EL (cell line): ENCODE data around the gene ORC4.

Experiments used
- DNase-seq: peaks from one replicate; pipeline ENCODE4 v3.0.0-alpha.2; 2016

The ORC4 gene

GRCh38 chr2:147925886-147926285 is 94.7 kb downstream of the ORC4 start:
- DNase-seq: no peak

GRCh38 chr2:147924647-147925046 is 95.9 kb downstream of the ORC4 start:
- DNase-seq: no peak

- no peak for DNase-seq
Observed at GRCh38 chr2:147923846-147924245, 96.7 kb downstream of the ORC4 start.

GRCh38 chr2:147917161-147917560 is 103.4 kb downstream of the ORC4 start:
- DNase-seq: no peak

- no peak for DNase-seq
Observed at GRCh38 chr2:147916723-147917122, 103.8 kb downstream of the ORC4 start.

GRCh38 chr2:147916067-147916466 is 104.5 kb downstream of the ORC4 start:
- no peak for DNase-seq

- DNase-seq: no peak
Observed at GRCh38 chr2:147913701-147914480, 106.6 kb downstream of the ORC4 start.

- DNase-seq: peak; percentile 64
Observed at GRCh38 chr2:147910990-147911473, 109.5 kb downstream of the ORC4 start.

- DNase-seq: no peak
Observed at GRCh38 chr2:147909178-147909577, 111.4 kb downstream of the ORC4 start.

- no peak for DNase-seq
Observed at GRCh38 chr2:147904051-147904450, 116.5 kb downstream of the ORC4 start.

GRCh38 chr2:147888680-147889079 is 131.9 kb downstream of the ORC4 start:
- DNase-seq: no peak

- DNase-seq: no peak
Observed at GRCh38 chr2:147886136-147886535, 134.4 kb downstream of the ORC4 start.

- peak; percentile 0 for DNase-seq
Observed at GRCh38 chr2:147884830-147885229, 135.7 kb downstream of the ORC4 start.

GRCh38 chr2:147882631-147883030 is 137.9 kb downstream of the ORC4 start:
- DNase-seq: no peak
